ENCODE measurements around the gene OR1L6. TPM values are rescaled to one million over a fixed set of nuclear protein-coding genes. Genes with fewer than 3 reads are reported as not detected.
A peak's percentile ranks its signal among the peaks of the same experiment; 100 is the strongest.

The OR1L6 gene
- total and polyA plus RNA-seq, 11 donors: not detected

DNA sequence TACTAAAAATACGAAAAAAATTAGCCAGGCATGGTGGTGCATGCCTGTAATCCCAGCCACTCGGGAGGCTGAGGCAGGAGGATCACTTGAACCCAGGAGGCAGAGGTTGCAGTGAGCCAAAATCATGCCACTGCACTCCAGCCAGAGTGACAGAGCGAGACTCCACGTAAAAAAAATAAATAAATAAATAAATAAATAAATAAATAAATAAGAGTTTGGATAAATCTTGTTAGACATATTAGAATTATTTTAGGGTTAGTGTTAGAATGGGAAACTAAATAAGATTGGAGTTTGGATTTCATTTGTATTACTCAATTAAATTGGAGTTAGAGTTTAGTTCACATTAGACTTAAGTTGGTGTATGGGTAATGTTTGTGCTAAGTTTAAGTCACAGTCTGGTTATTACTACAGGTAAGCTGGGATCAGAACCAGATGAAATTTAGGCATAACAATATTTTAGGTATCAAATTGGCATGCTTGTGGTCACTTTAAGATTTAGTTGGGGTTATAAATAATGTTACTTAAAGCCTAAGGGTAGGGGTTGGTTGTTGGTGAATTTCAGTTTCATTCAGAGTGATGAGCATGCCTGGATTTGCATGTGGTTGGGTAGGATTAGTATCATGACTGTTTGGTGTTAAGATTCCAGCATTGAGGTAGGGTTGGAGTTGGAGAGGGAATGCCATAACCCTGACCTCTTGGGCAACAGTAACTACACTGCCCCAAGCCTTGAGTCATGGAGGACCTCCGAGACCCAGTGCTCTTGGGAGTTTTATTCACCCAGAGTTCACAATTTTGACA, 50.0 kb downstream of the OR1L6 start:
- Histone ChIP-seq H3K27me3 (no peaks in the 10 kb centered on the region), H3K4me1 (no peaks in the 10 kb centered on the region), H3K36me3 (no peaks in the 10 kb centered on the region), H3K27ac (no peak overlapping the region), H3K9me3 (peaks cover 0 to 9% (median 0%) of the 10 kb centered on the region in 12 donors), H3K4me3 (no peak overlapping the region)
- no peak for ATAC-seq
- no peak for DNase-seq
- WGBS, 4 donors: 79 to 88% (median 83%) methylated on average over 5 of the region's 5 CpGs
- intact Hi-C loops (cut with DNase I): no loop called here
- TF ChIP-seq POLR2A (IDR thresholded peaks at IDR 0.05): no peak

DNA sequence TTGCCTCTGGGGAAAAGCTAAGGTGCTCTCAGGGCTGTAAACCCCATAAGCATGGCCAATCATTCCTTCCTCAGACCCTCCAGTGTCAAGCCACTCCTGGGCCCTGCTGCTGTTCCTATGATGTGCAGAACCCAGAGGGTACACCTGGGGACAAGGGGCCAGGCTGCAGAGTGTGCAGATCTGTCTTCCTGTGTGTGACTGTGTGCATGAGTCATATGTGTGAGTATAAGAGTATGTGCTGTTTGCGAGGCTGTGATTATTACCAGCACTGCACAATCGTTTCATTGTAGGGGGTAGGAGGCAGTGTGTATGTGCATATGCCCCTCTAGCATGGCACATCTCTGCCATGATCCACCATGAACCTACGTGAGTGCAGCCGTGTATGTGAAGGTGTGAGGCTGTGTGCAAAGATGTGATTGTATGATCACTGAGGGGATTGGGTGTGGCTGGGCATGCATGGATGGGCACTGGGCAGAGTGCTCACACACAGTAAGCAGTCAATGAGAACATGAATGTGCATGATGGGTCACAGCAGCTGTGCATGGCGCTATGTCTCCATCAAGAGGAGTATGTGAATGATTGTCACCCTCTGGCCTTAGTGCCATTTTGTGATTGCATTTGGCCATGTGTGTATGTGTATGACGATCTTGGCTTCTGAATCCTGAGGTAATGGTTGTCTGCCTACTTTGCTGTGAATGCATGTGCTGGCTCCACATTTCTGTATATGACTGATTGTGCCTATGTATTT, 55.4 kb downstream of the OR1L6 start:
- ATAC-seq (peak in 1 of 4 donors; percentile 24), DNase-seq (no peak)
- Histone ChIP-seq H3K9me3 (peaks cover 0 to 9% (median 0%) of the 10 kb centered on the region in 12 donors), H3K27me3 (no peaks in the 10 kb centered on the region), H3K36me3 (no peaks in the 10 kb centered on the region), H3K27ac (no peak overlapping the region), H3K4me1 (no peaks in the 10 kb centered on the region), H3K4me3 (no peak overlapping the region)
- TF ChIP-seq, protein P1, sequence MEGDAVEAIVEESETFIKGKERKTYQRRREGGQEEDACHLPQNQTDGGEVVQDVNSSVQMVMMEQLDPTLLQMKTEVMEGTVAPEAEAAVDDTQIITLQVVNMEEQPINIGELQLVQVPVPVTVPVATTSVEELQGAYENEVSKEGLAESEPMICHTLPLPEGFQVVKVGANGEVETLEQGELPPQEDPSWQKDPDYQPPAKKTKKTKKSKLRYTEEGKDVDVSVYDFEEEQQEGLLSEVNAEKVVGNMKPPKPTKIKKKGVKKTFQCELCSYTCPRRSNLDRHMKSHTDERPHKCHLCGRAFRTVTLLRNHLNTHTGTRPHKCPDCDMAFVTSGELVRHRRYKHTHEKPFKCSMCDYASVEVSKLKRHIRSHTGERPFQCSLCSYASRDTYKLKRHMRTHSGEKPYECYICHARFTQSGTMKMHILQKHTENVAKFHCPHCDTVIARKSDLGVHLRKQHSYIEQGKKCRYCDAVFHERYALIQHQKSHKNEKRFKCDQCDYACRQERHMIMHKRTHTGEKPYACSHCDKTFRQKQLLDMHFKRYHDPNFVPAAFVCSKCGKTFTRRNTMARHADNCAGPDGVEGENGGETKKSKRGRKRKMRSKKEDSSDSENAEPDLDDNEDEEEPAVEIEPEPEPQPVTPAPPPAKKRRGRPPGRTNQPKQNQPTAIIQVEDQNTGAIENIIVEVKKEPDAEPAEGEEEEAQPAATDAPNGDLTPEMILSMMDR (IDR thresholded peaks at IDR 0.05): no peak
- no peak for TF ChIP-seq POLR2A (IDR thresholded peaks at IDR 0.05)
- intact Hi-C loops (cut with DNase I): no loop called here
- WGBS, 4 donors: 82 to 84% (median 83%) methylated on average over 6 of the region's 6 CpGs

Other genes with a start within 250 kb of the OR1L6 start
- not detected for gene OR1J2, start 231.5 kb upstream of the OR1L6 start, total RNA-seq
- not detected for gene OR1J2, start 231.5 kb upstream of the OR1L6 start, polyA plus RNA-seq
- not detected for gene OR1J4, start 223.2 kb upstream of the OR1L6 start, total RNA-seq
- gene OR1J4, start 223.2 kb upstream of the OR1L6 start, polyA plus RNA-seq: not detected
- not detected for gene OR1N1, start 215.0 kb upstream of the OR1L6 start, total RNA-seq
- not detected for gene OR1N1, start 215.0 kb upstream of the OR1L6 start, polyA plus RNA-seq
- gene OR1N2, start 189.2 kb upstream of the OR1L6 start, total RNA-seq: not detected
- not detected for gene OR1N2, start 189.2 kb upstream of the OR1L6 start, polyA plus RNA-seq
- under 1 TPM in 1 of 9 donors, not detected in 8; 0.25 TPM for gene OR1L8, start 158.9 kb upstream of the OR1L6 start, total RNA-seq
- gene OR1L8, start 158.9 kb upstream of the OR1L6 start, polyA plus RNA-seq: not detected
- not detected for gene OR1Q1, start 127.6 kb upstream of the OR1L6 start, total RNA-seq
- not detected for gene OR1Q1, start 127.6 kb upstream of the OR1L6 start, polyA plus RNA-seq
- not detected for gene OR1B1, start 84.7 kb upstream of the OR1L6 start, total RNA-seq
- not detected for gene OR1B1, start 84.7 kb upstream of the OR1L6 start, polyA plus RNA-seq
- not detected for gene OR1L1, start 80.6 kb upstream of the OR1L6 start, total RNA-seq
- not detected for gene OR1L1, start 80.6 kb upstream of the OR1L6 start, polyA plus RNA-seq
- gene OR1L3, start 67.2 kb upstream of the OR1L6 start, total RNA-seq: not detected
- gene OR1L3, start 67.2 kb upstream of the OR1L6 start, polyA plus RNA-seq: not detected
- not detected for gene OR1L4, start 18.3 kb upstream of the OR1L6 start, total RNA-seq
- gene OR1L4, start 18.3 kb upstream of the OR1L6 start, polyA plus RNA-seq: not detected
- gene OR5C1, start 46.6 kb downstream of the OR1L6 start, total RNA-seq: not detected
- not detected for gene OR5C1, start 46.6 kb downstream of the OR1L6 start, polyA plus RNA-seq
- gene OR1K1, start 57.8 kb downstream of the OR1L6 start, total RNA-seq: not detected
- gene OR1K1, start 57.8 kb downstream of the OR1L6 start, polyA plus RNA-seq: not detected
- 10 to 100 TPM in 3 of 9 donors, 1 to 10 TPM in 6; 6.4 to 12.0 (median 8.4) TPM for gene PDCL, start 86.3 kb downstream of the OR1L6 start, total RNA-seq
- 1 to 10 TPM; 3.8 to 7.0 TPM for gene PDCL, start 86.3 kb downstream of the OR1L6 start, polyA plus RNA-seq
- gene RC3H2, start 163.1 kb downstream of the OR1L6 start, total RNA-seq: 10 to 100 TPM; 36.2 to 52.2 (median 45.4) TPM
- 10 to 100 TPM; 11.7 to 21.3 TPM for gene RC3H2, start 163.1 kb downstream of the OR1L6 start, polyA plus RNA-seq
- 1 to 10 TPM; 5.1 to 8.1 (median 6.3) TPM for gene ZBTB6, start 171.0 kb downstream of the OR1L6 start, total RNA-seq
- gene ZBTB6, start 171.0 kb downstream of the OR1L6 start, polyA plus RNA-seq: 1 to 10 TPM; 2.0 to 4.6 TPM
- 1 to 10 TPM; 2.3 to 6.1 (median 3.7) TPM for gene ZBTB26, start 189.2 kb downstream of the OR1L6 start, total RNA-seq
- gene ZBTB26, start 189.2 kb downstream of the OR1L6 start, polyA plus RNA-seq: 1 to 10 TPM; 1.3 to 3.0 TPM
- 10 to 100 TPM; 22.0 to 62.2 (median 45.1) TPM for gene RABGAP1, start 198.7 kb downstream of the OR1L6 start, total RNA-seq
- 10 to 100 TPM; 11.8 to 18.0 TPM for gene RABGAP1, start 198.7 kb downstream of the OR1L6 start, polyA plus RNA-seq